ENCODE data around the gene TJAP1. TPM values are rescaled to one million over a fixed set of nuclear protein-coding genes. Genes with fewer than 3 reads are reported as not detected.

The TJAP1 gene
- total and polyA plus RNA-seq, 2 experiments from 2014 or later: 10.3 to 16.4 TPM

- H4K20me1 ChIP-seq (ENCODE audit: insufficient read depth, poor library complexity, severe bottlenecking): no peaks in the 10 kb centered on the region
- no peak overlapping the region for H2AFZ ChIP-seq
- WGBS (ENCODE audit: low lambda C conversion rate, missing lambda C conversion rate): 93% methylated on average over 16 of the region's 16 CpGs
- H3K4me2 ChIP-seq: no peak overlapping the region
- no peaks in the 10 kb centered on the region for H3K36me3 ChIP-seq (replicated peaks; ENCODE audit: insufficient read depth, low read depth)
- H3K9me2 ChIP-seq (replicated peaks; ENCODE audit: insufficient read depth): no peaks in the 10 kb centered on the region
- no peak overlapping the region for H3K27ac ChIP-seq
- no peaks in the 10 kb centered on the region for H3K27me3 ChIP-seq
- no peak overlapping the region for H3K4me3 ChIP-seq
- no peaks in the 10 kb centered on the region for H3K9me3 ChIP-seq (ENCODE audit: low read depth)
- no peaks in the 10 kb centered on the region for H3K79me2 ChIP-seq
- DNase-seq (ENCODE audit: low spot score): peak; percentile 2
- no peak for TF ChIP-seq EZH2phosphoT487 (IDR thresholded peaks at IDR 0.05; ENCODE audit: low read depth, severe bottlenecking, unreplicated experiment)
- TF ChIP-seq CTCF (IDR thresholded peaks at IDR 0.05; ENCODE audit: poor library complexity): no peak
- TF ChIP-seq EZH2 (IDR thresholded peaks at IDR 0.05; ENCODE audit: borderline replicate concordance): no peak
- H3K4me1 ChIP-seq (ENCODE audit: insufficient read depth): no peaks in the 10 kb centered on the region
Measured at GRCh38 chr6:43445576-43445975, 31.8 kb upstream of the TJAP1 start.

- no peaks in the 10 kb centered on the region for H3K79me2 ChIP-seq
- no peaks in the 10 kb centered on the region for H3K9me3 ChIP-seq (ENCODE audit: low read depth)
- no peak overlapping the region for H3K27ac ChIP-seq
- no peak for DNase-seq (ENCODE audit: low spot score)
- WGBS (ENCODE audit: low lambda C conversion rate, missing lambda C conversion rate): 96% methylated on average over 15 of the region's 16 CpGs
- H3K4me2 ChIP-seq: no peak overlapping the region
- TF ChIP-seq EZH2 (IDR thresholded peaks at IDR 0.05; ENCODE audit: borderline replicate concordance) (no peak), CTCF (IDR thresholded peaks at IDR 0.05; ENCODE audit: poor library complexity) (no peak), EZH2phosphoT487 (IDR thresholded peaks at IDR 0.05; ENCODE audit: low read depth, severe bottlenecking, unreplicated experiment) (no peak)
- no peaks in the 10 kb centered on the region for H4K20me1 ChIP-seq (ENCODE audit: insufficient read depth, poor library complexity, severe bottlenecking)
- H3K36me3 ChIP-seq (replicated peaks; ENCODE audit: insufficient read depth, low read depth): no peaks in the 10 kb centered on the region
- no peaks in the 10 kb centered on the region for H3K27me3 ChIP-seq
- no peaks in the 10 kb centered on the region for H3K4me1 ChIP-seq (ENCODE audit: insufficient read depth)
- no peak overlapping the region for H2AFZ ChIP-seq
- H3K4me3 ChIP-seq: no peak overlapping the region
- no peaks in the 10 kb centered on the region for H3K9me2 ChIP-seq (replicated peaks; ENCODE audit: insufficient read depth)
Measured at GRCh38 chr6:43447604-43448003, 29.8 kb upstream of the TJAP1 start.

GRCh38 chr6:43448916-43449315 is 28.5 kb upstream of the TJAP1 start:
- Histone ChIP-seq H4K20me1 (ENCODE audit: insufficient read depth, poor library complexity, severe bottlenecking) (no peaks in the 10 kb centered on the region), H2AFZ (no peak overlapping the region), H3K4me3 (no peak overlapping the region), H3K9me2 (replicated peaks; ENCODE audit: insufficient read depth) (no peaks in the 10 kb centered on the region), H3K79me2 (no peaks in the 10 kb centered on the region), H3K9me3 (ENCODE audit: low read depth) (no peaks in the 10 kb centered on the region), H3K36me3 (replicated peaks; ENCODE audit: insufficient read depth, low read depth) (no peaks in the 10 kb centered on the region), H3K27me3 (no peaks in the 10 kb centered on the region), H3K27ac (no peak overlapping the region), H3K4me2 (no peak overlapping the region), H3K4me1 (ENCODE audit: insufficient read depth) (no peaks in the 10 kb centered on the region)
- WGBS (ENCODE audit: low lambda C conversion rate, missing lambda C conversion rate): 95% methylated on average over 4 of the region's 4 CpGs
- DNase-seq (ENCODE audit: low spot score): no peak
- TF ChIP-seq EZH2 (IDR thresholded peaks at IDR 0.05; ENCODE audit: borderline replicate concordance) (no peak), EZH2phosphoT487 (IDR thresholded peaks at IDR 0.05; ENCODE audit: low read depth, severe bottlenecking, unreplicated experiment) (no peak), CTCF (IDR thresholded peaks at IDR 0.05; ENCODE audit: poor library complexity) (no peak)

- Histone ChIP-seq H3K4me3 (no peak overlapping the region), H3K4me2 (no peak overlapping the region), H3K4me1 (ENCODE audit: insufficient read depth) (no peaks in the 10 kb centered on the region), H4K20me1 (ENCODE audit: insufficient read depth, poor library complexity, severe bottlenecking) (no peaks in the 10 kb centered on the region), H3K27ac (no peak overlapping the region), H3K36me3 (replicated peaks; ENCODE audit: insufficient read depth, low read depth) (no peaks in the 10 kb centered on the region), H3K9me3 (ENCODE audit: low read depth) (no peaks in the 10 kb centered on the region), H3K9me2 (replicated peaks; ENCODE audit: insufficient read depth) (no peaks in the 10 kb centered on the region), H3K79me2 (no peaks in the 10 kb centered on the region), H3K27me3 (no peaks in the 10 kb centered on the region), H2AFZ (no peak overlapping the region)
- no peak for DNase-seq (ENCODE audit: low spot score)
- TF ChIP-seq EZH2phosphoT487 (IDR thresholded peaks at IDR 0.05; ENCODE audit: low read depth, severe bottlenecking, unreplicated experiment) (no peak), EZH2 (IDR thresholded peaks at IDR 0.05; ENCODE audit: borderline replicate concordance) (no peak), CTCF (IDR thresholded peaks at IDR 0.05; ENCODE audit: poor library complexity) (no peak)
- 90% methylated on average over 13 of the region's 13 CpGs for WGBS (ENCODE audit: low lambda C conversion rate, missing lambda C conversion rate)
Measured at GRCh38 chr6:43450699-43451131, 26.7 kb upstream of the TJAP1 start.

Data from hepatocyte (in vitro differentiated cells).